Sigmoid colon (tissue), 7 donors: ENCODE results near the gene MXRA8. TPM values are rescaled to one million over a fixed set of nuclear protein-coding genes. Genes with fewer than 3 reads are reported as not detected.

Experiments used
- DNase-seq: peaks from one replicate; pipeline ENCODE4 v3.0.0-alpha.2; 2019
- H3K27ac ChIP-seq, 4 donors: fragments of 200-600 bp; sonication (generic); one replicate each; pipeline ENCODE4 v1.5.1; 2016 to 2019; ENCODE audit warnings: mild to moderate bottlenecking in 1 of 4
- H3K27me3 ChIP-seq, 3 donors: fragments of 200-600 bp; sonication (generic); one replicate each; pipeline ENCODE4 v1.5.1; 2019; ENCODE audit warnings: mild to moderate bottlenecking in 1 of 3
- H3K36me3 ChIP-seq, 4 donors: fragments of 200-600 bp; sonication (generic); one replicate each; pipeline ENCODE4 v1.5.1; 2016 to 2019
- H3K4me1 ChIP-seq, 4 donors: fragments of 200-600 bp; sonication (generic); one replicate each; pipeline ENCODE4 v1.5.1; 2017 to 2019
- H3K4me3 ChIP-seq, 4 donors: fragments of 200-600 bp; sonication (generic); one replicate each; pipeline ENCODE4 v1.5.1; 2017 to 2019; ENCODE audit warnings: mild to moderate bottlenecking in 2 of 4, moderate library complexity in 1 of 4
- H3K9me3 ChIP-seq, 4 donors: fragments of 200-600 bp in 3 of 4; sonication (generic) in 3 of 4; one replicate each; pipeline versions ENCODE4 v1.5.1 to v1.6.1; 2013 to 2019
- CTCF ChIP-seq, 4 experiments: fragments of 450-650 bp in 3 of 4; fragments of 200-600 bp in 1 of 4; IDR thresholded peaks; one replicate each; pipeline ENCODE4 v1.5.1; 2016 to 2019; ENCODE audit warnings: antibody characterized with exemption in 4 of 4, mild to moderate bottlenecking in 3 of 4, moderate library complexity in 2 of 4
- EP300 ChIP-seq, 4 donors: sonication (generic); formaldehyde crosslinking; IDR thresholded peaks; one replicate each; pipeline ENCODE4 v1.6.1; 2017; ENCODE audit warnings: antibody characterized with exemption in 4 of 4
- POLR2A ChIP-seq, 2 donors: fragments of 450-650 bp; IDR thresholded peaks; one replicate each; pipeline ENCODE4 v1.6.1; 2016; ENCODE audit warnings: antibody characterized with exemption in 2 of 2, mild to moderate bottlenecking in 2 of 2, moderate library complexity in 2 of 2
- POLR2AphosphoS5 ChIP-seq, 4 donors: sonication (generic); formaldehyde crosslinking; IDR thresholded peaks; one replicate each; pipeline ENCODE4 v1.6.1; 2017; ENCODE audit warnings: antibody characterized with exemption in 4 of 4
- WGBS, 2 donors: extraction: QIAGEN DNeasy Blood & Tissue Kit; methylation state at CpG; one replicate each; pipeline ENCODE4 v1.1.7; 2013; 5-methylcytosine and 5-hydroxymethylcytosine counted together
- intact Hi-C: fragments of 100-400 bp; cut with DNase I; formaldehyde crosslinking; loops from one replicate; pipeline ENCODE4 v1.15.1; 2023
- polyA plus RNA-seq, 3 donors: library from polyadenylated mRNA; stranded (reverse); fragments of 200-250 nt; gene quantifications; one replicate each; pipeline ENCODE4 v1.2.3, GENCODE V29; 2013
- total RNA-seq, 4 donors: library from RNA; depleted of rRNA; stranded (reverse); fragments of >200 nt; gene quantifications; one replicate each; pipeline ENCODE4 v1.1.0, GENCODE V29; 2016
- donor health status: healthy with polysubstance abuse.
- donor health status: Bipolar disorder and iron deficiency.
- donor health status: healthy.

Gene MXRA8
- total and polyA plus RNA-seq, 7 donors = 2.8 to 234 (median 78.8) TPM

GRCh38 chr1:1307923-1308755 lies 50.2 kb downstream of the MXRA8 start, which contains the start of the genes ACAP3 and PUSL1:
ACAP3 (minus strand) TSS chr1:1307930; CDS start chr1:1307815, 115 bp downstream.
PUSL1 (plus strand) TSS chr1:1308597; CDS start chr1:1308644, 47 bp downstream.
- Histone ChIP-seq H3K4me3 (peak within 1 kb of the TSS; percentile 74 to 98 (median 84)), H3K27ac (peak within 1 kb of the TSS; percentile 92 to 98 (median 96)), H3K27me3 (no peaks in the 10 kb centered on the region), H3K4me1 (peaks cover 0 to 60% (median 56%) of the 10 kb centered on the region in 4 donors), H3K36me3 (peaks cover 6 to 34% (median 17%) of the 10 kb centered on the region in 4 donors), H3K9me3 (no peaks in the 10 kb centered on the region)
- 0 to 1% methylated on average over 128 to 130 of the region's 131 CpGs for WGBS, 2 donors
- DNase-seq = peak; percentile 97
- intact Hi-C loops = loop anchor here (2.0 to 5.0 kb wide), 3 partner anchors 41 to 191 kb away; partner anchors contain the start of genes AURKAIP1, C1orf159 and DVL1
- TF ChIP-seq POLR2A (IDR thresholded peaks at IDR 0.05) (peak in 1 of 2 donors; percentile 33), POLR2AphosphoS5 (IDR thresholded peaks at IDR 0.05) (peak; percentile 71 to 81 (median 75)), CTCF (IDR thresholded peaks at IDR 0.05) (no peak)

GRCh38 chr1:1307261-1307922 lies 51.0 kb downstream of the MXRA8 start:
- no peak for DNase-seq
- intact Hi-C loops = loop anchor here (5.0 kb wide), 1 partner anchor 190 kb away; the partner anchor contains the start of gene C1orf159
- H3K4me1 ChIP-seq = peaks cover 0 to 62% (median 56%) of the 10 kb centered on the region in 4 donors

GRCh38 chr1:1306661-1307260 lies 51.6 kb downstream of the MXRA8 start:
- no peaks in the 10 kb centered on the region for H3K27me3 ChIP-seq
- no peak for DNase-seq
- peaks cover 0 to 62% (median 56%) of the 10 kb centered on the region in 4 donors for H3K4me1 ChIP-seq
- 19 to 47% methylated on average over 27 of the region's 27 CpGs for WGBS, 2 donors
- peak overlapping the region; percentile 59 to 98 (median 79) for H3K4me3 ChIP-seq
- H3K27ac ChIP-seq = peak overlapping the region; percentile 92 to 98 (median 96)
- no peaks in the 10 kb centered on the region for H3K9me3 ChIP-seq
- no peak for TF ChIP-seq POLR2A (IDR thresholded peaks at IDR 0.05)
- no peak for TF ChIP-seq POLR2AphosphoS5 (IDR thresholded peaks at IDR 0.05)
- no peak for TF ChIP-seq EP300 (IDR thresholded peaks at IDR 0.05)
- TF ChIP-seq CTCF (IDR thresholded peaks at IDR 0.05) = no peak
- intact Hi-C loops = loop anchor here (5.0 kb wide), 1 partner anchor 189 kb away; the partner anchor contains the start of gene C1orf159
- peaks cover 0 to 21% (median 7%) of the 10 kb centered on the region in 4 donors for H3K36me3 ChIP-seq

More at GRCh38 chr1:1307261-1307922, 51.0 kb downstream of the MXRA8 start:
- H3K27ac ChIP-seq = peak overlapping the region; percentile 92 to 98 (median 96)
- peaks cover 0 to 27% (median 10%) of the 10 kb centered on the region in 4 donors for H3K36me3 ChIP-seq
- no peaks in the 10 kb centered on the region for H3K9me3 ChIP-seq
- TF ChIP-seq CTCF (IDR thresholded peaks at IDR 0.05) = no peak
- TF ChIP-seq EP300 (IDR thresholded peaks at IDR 0.05) = no peak
- TF ChIP-seq POLR2A (IDR thresholded peaks at IDR 0.05) = no peak
- TF ChIP-seq POLR2AphosphoS5 (IDR thresholded peaks at IDR 0.05) = no peak
- 0 to 1% methylated on average over 83 of the region's 83 CpGs for WGBS, 2 donors
- H3K4me3 ChIP-seq = peak overlapping the region; percentile 59 to 98 (median 79)
- H3K27me3 ChIP-seq = no peaks in the 10 kb centered on the region

- Histone ChIP-seq H3K27ac (peak overlapping the region; percentile 69 to 98 (median 87)), H3K4me3 (peak overlapping the region; percentile 59 to 98 (median 79)), H3K4me1 (peaks cover 0 to 62% (median 56%) of the 10 kb centered on the region in 4 donors), H3K9me3 (no peaks in the 10 kb centered on the region), H3K27me3 (no peaks in the 10 kb centered on the region), H3K36me3 (peaks cover 0 to 15% (median 4%) of the 10 kb centered on the region in 4 donors)
- no peak for TF ChIP-seq POLR2A (IDR thresholded peaks at IDR 0.05)
- TF ChIP-seq EP300 (IDR thresholded peaks at IDR 0.05) = no peak
- TF ChIP-seq CTCF (IDR thresholded peaks at IDR 0.05) = no peak
- TF ChIP-seq POLR2AphosphoS5 (IDR thresholded peaks at IDR 0.05) = no peak
- intact Hi-C loops = loop anchor here (5.0 kb wide), 1 partner anchor 189 kb away; the partner anchor contains the start of gene C1orf159
- DNase-seq = no peak
- 36 to 39% methylated on average over 11 of the region's 11 CpGs for WGBS, 2 donors
These were observed 52.2 kb downstream of the MXRA8 start for GRCh38 chr1:1306070-1306660.
